Astrocyte of the cerebellum (primary cell): Measurements from ENCODE around the gene IGSF6.

Source experiments
- DNase-seq: peaks from one replicate; pipeline ENCODE4 v3.0.0-alpha.2; 2011; ENCODE audit warnings: low read depth
- H3K4me3 ChIP-seq: 2 replicates; pipeline ENCODE4 v1.5.1; 2011; ENCODE audit warnings: mild to moderate bottlenecking, low read depth, low read length, moderate library complexity
- in situ Hi-C: cut with HindIII; loops from 2 replicates; pipeline ENCODE4 v1.10.0; 2017; ENCODE audit warnings: low sequenced_read_pairs
- TF ChIP-seq, protein P1 (sequence below): IDR thresholded peaks from 2 replicates; pipeline ENCODE4 v1.5.1; 2012; ENCODE audit warnings: low read length, low read depth, moderate library complexity, mild to moderate bottlenecking; ENCODE audit errors: missing control alignments

Gene IGSF6

DNA sequence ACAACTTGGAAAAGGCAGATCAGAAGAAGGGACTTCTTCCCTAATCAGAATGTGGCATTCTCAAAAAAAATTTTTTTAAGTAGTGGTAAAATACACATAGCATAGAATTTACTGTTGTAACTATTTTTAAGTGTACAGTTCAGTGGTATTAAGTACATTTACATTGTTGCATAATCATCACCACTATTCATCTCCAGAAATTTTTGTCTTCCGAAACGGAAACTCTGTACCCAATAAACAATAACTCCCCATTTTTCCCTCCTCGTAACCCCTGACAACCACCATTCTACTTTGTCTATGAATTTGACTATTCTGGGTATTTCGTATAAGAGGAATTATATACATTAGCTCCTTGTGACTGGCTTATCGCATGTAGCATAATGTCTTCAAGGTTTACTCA, 34.1 kb downstream of the IGSF6 start:
- in situ Hi-C loops = no loop called here
- no peak overlapping the region for H3K4me3 ChIP-seq
- TF ChIP-seq, protein P1, sequence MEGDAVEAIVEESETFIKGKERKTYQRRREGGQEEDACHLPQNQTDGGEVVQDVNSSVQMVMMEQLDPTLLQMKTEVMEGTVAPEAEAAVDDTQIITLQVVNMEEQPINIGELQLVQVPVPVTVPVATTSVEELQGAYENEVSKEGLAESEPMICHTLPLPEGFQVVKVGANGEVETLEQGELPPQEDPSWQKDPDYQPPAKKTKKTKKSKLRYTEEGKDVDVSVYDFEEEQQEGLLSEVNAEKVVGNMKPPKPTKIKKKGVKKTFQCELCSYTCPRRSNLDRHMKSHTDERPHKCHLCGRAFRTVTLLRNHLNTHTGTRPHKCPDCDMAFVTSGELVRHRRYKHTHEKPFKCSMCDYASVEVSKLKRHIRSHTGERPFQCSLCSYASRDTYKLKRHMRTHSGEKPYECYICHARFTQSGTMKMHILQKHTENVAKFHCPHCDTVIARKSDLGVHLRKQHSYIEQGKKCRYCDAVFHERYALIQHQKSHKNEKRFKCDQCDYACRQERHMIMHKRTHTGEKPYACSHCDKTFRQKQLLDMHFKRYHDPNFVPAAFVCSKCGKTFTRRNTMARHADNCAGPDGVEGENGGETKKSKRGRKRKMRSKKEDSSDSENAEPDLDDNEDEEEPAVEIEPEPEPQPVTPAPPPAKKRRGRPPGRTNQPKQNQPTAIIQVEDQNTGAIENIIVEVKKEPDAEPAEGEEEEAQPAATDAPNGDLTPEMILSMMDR = no peak

DNA sequence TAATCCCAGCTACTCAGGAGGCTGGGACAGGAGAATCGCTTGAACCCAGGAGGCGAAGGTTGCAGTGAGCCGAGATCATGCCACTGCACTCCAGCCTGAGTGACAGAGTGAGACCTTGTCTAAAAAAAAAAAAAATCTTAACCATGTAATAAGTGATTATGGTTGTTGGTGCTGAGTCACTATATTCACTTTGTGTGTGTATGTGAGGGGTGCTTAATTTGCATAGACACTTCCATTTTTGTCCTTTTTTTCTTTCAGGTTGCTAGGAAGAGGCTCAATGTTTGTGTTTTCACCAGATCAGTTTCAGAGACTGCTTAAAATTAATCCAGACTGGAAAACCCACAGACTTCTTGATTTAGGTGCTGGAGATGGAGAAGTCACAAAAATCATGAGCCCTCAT, 34.8 kb downstream of the IGSF6 start:
- TF ChIP-seq, protein P1 = no peak
- H3K4me3 ChIP-seq = no peak overlapping the region
- in situ Hi-C loops = no loop called here
- DNase-seq = no peak

More for the DNA sequence above, 34.1 kb downstream of the IGSF6 start:
- no peak for DNase-seq

DNA sequence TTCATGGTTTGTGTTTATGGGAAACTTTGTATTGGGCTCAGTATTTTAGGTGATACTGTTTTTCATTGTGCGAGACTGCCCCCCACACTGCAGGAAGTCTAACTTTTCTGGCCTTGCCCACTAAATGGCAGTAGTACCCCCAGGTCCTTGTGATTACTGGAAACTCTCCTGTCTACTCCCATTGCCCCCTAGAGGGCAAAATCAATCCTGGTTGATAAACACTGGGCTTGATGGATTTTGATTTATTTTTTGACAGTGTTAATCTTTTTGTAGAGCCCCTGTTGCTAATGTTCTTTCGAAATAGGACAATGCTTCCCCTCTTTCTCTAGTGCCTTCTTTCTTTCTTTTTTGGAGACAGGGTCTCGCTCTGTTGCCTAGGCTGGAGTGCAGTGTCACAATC, 37.5 kb downstream of the IGSF6 start:
- DNase-seq = no peak
- in situ Hi-C loops = no loop called here
- no peak overlapping the region for H3K4me3 ChIP-seq
- TF ChIP-seq, protein P1 = no peak

DNA sequence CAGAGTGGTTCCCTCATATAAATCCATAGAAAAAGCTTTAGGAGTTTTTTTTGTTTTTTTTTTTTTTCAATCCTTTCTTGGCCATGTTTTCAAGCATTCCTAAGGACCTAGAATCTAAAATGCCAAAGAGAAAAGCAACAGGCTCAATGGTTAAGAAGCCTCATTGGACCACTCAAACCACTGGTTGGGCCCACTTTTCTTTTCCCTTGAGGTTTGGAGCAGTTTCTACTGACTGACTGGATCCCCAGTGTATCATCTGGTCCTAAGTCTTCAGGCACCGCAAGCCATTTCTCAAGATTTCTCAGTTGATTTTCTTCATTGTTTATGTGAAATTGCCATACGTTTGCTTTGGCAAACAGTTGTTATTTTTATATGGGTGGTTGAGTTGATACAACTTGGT, 38.6 kb downstream of the IGSF6 start:
- no peak for DNase-seq
- TF ChIP-seq, protein P1 = no peak
- in situ Hi-C loops = no loop called here
- no peak overlapping the region for H3K4me3 ChIP-seq

DNA sequence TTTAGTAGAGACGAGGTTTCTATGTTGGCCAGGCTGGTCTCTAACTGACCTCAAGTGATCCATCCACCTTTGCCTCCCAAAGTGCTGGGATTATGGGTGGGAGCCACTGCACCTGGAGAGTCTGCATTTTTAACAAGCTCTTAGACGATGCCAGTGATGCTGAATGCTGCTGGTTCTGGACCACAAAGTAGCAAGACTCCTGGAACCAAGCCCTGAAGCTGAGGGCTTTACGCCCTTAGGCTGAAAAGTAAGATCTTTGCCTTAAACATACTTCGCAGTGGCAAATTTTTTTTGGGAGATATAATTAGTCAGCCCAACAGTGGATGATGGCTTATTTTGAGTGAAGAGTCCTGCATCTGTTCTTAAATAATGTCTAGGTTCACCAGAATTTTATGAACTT, 39.0 kb downstream of the IGSF6 start:
- TF ChIP-seq, protein P1 = no peak
- DNase-seq = no peak
- in situ Hi-C loops = no loop called here
- no peak overlapping the region for H3K4me3 ChIP-seq

DNA sequence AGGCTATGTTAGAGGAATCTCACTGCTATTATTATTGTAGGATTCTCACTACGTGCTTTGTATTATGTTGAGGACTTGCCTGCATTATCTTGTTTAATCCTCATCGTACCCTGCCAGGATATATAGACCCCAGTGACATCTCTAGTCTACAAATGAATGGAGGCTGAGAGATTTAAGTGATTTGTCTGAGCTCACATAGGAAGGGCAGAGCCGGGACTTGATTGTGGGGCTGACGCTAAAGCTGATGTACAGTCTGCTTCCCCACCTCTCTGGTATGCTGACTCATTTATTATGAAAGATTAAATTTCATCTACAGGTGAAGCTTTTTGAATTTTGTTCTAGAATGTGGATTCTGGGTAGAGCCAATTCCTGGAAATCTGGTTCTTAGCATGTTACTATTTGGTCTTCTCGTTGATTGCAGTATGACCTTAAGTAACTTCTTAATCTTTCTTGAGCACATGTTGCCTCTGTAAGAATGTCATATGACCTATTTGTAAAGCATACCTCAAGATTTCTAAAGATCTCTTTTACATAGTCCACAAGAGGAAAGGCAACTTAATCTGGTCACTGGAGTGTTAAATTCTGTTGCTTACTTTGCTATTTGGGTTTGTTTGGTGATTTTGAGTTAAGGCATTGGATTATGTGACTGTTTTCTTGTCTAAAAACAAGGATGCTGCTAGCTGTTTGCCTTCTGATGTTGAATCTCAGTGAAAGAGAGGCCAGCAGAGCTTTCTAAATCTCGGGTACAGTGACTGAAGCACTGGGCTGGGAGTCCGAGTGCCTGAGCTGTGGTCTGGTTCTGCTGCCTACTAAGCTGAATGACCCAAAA, 40.6 kb downstream of the IGSF6 start:
- no peak for DNase-seq
- no peak overlapping the region for H3K4me3 ChIP-seq
- TF ChIP-seq, protein P1 = no peak
- in situ Hi-C loops = no loop called here
